Panc1 (cell line): Measurements from ENCODE around the gene SHC3. TPM values are rescaled to one million over a fixed set of nuclear protein-coding genes. Genes with fewer than 3 reads are reported as not detected.

Source experiments
- ATAC-seq: fragments of 200-7000 bp; cut with Tn5 transposase; 2 replicates; pipeline ENCODE4 v1.9.1; 2020; ENCODE audit warnings: mild to moderate bottlenecking, moderate library complexity
- BruUV-seq: library from RNA; stranded (reverse); fragments of 400-500 nt; replicated peaks from 2 replicates; lab custom pipeline; 2021; lab: Mats Ljungman, UMichigan
- CTCF ChIA-PET: fragments of 300-600 bp; sonication (Branson Sonifier 250); formaldehyde crosslinking; loops from one replicate; lab custom pipeline; 2022; ENCODE audit warnings: antibody characterized with exemption; lab: Charles Lee
- POLR2A ChIA-PET: fragments of 300-600 bp; sonication (Branson Sonifier 250); formaldehyde crosslinking; loops from one replicate; lab custom pipeline; 2022; ENCODE audit warnings: antibody characterized with exemption; lab: Charles Lee
- DNase-seq: peaks from one replicate; pipeline ENCODE4 v3.0.0-alpha.2; 2010; ENCODE audit warnings: low read depth, low spot score
- H3K27ac ChIP-seq: 2 replicates; pipeline ENCODE4 v1.5.1; 2011; ENCODE audit warnings: mild to moderate bottlenecking, low read length, inconsistent platforms
- H3K27me3 ChIP-seq: fragments of 200-500 bp; sonication (Bioruptor generic); 2 replicates; pipeline ENCODE4 v1.6.0; 2014; ENCODE audit warnings: low read length, inconsistent platforms; ENCODE audit not compliant: control insufficient read depth, insufficient read depth
- H3K36me3 ChIP-seq: fragments of 200-500 bp; sonication (Bioruptor generic); 2 replicates; pipeline ENCODE4 v1.5.1; 2014; ENCODE audit warnings: inconsistent platforms, mild to moderate bottlenecking, low read length, moderate library complexity; ENCODE audit not compliant: control insufficient read depth, insufficient read depth
- H3K4me1 ChIP-seq: 2 replicates; pipeline ENCODE4 v1.5.1; 2011; ENCODE audit warnings: inconsistent platforms, mild to moderate bottlenecking, low read length, moderate library complexity; ENCODE audit not compliant: control insufficient read depth, insufficient read depth
- H3K4me3 ChIP-seq, 2 experiments: 2 replicates each; pipeline ENCODE4 v1.5.1; 2011 to 2012; ENCODE audit warnings: low read depth in 2 of 2, low read length in 2 of 2, mild to moderate bottlenecking in 2 of 2, inconsistent platforms in 1 of 2, moderate library complexity in 1 of 2
- H3K9me3 ChIP-seq: fragments of 200-500 bp; sonication (Bioruptor generic); 2 replicates; pipeline ENCODE4 v1.5.1; 2014; ENCODE audit warnings: low read depth, mild to moderate bottlenecking, inconsistent platforms, low read length, moderate library complexity; ENCODE audit not compliant: control insufficient read depth, insufficient read depth
- CTCF ChIP-seq: fragments of 450-650 bp; IDR thresholded peaks from 2 replicates; pipeline ENCODE4 v1.5.1; 2017; ENCODE audit warnings: mild to moderate bottlenecking
- POLR2AphosphoS5 ChIP-seq: IDR thresholded peaks from 2 replicates; pipeline ENCODE4 v1.6.1; 2012; ENCODE audit warnings: mild to moderate bottlenecking, low read depth, low read length, moderate library complexity
- SIN3A ChIP-seq: IDR thresholded peaks from 2 replicates; pipeline ENCODE4 v1.6.1; 2012; ENCODE audit warnings: low read depth, mild to moderate bottlenecking, low read length, moderate library complexity, borderline replicate concordance; ENCODE audit not compliant: insufficient read depth
- TCF7L2 ChIP-seq: IDR thresholded peaks from 2 replicates; pipeline ENCODE4 v1.6.1; 2011; ENCODE audit warnings: mild to moderate bottlenecking, low read depth, low read length, inconsistent platforms
- in situ Hi-C: cut with HindIII; loops from 2 replicates; pipeline ENCODE4 v1.10.0; 2016; ENCODE audit warnings: low sequenced_read_pairs, low pct_unique_long_range_greater_than_20kb
- intact Hi-C: fragments of 100-400 bp; cut with micrococcal nuclease; formaldehyde crosslinking; loops from one replicate; pipeline ENCODE4 v1.10.0; 2022; ENCODE audit not compliant: unreplicated experiment
- total RNA-seq: library from RNA; stranded (reverse); gene quantifications from one replicate; pipeline ENCODE4 v1.2.1, GENCODE V29; 2021; ENCODE audit not compliant: unreplicated experiment
- TF ChIP-seq, protein P1 (sequence below), 2 experiments: IDR thresholded peaks; 2 replicates each; pipeline ENCODE4 v1.6.1; 2011 to 2012; ENCODE audit warnings: low read depth in 2 of 2, control low read depth in 1 of 2, low read length in 1 of 2, mild to moderate bottlenecking in 1 of 2, moderate library complexity in 1 of 2; ENCODE audit not compliant: insufficient read depth in 1 of 2

The SHC3 gene
- total RNA-seq, 1 experiment from 2014 or later: 1.7 TPM

- no peak for ATAC-seq
- in situ Hi-C loops (no loop called here), intact Hi-C loops (no loop called here)
- POLR2A ChIA-PET: no interaction called here
- TF ChIP-seq TCF7L2: no peak
- no peak for TF ChIP-seq SIN3A
- TF ChIP-seq, protein P1, sequence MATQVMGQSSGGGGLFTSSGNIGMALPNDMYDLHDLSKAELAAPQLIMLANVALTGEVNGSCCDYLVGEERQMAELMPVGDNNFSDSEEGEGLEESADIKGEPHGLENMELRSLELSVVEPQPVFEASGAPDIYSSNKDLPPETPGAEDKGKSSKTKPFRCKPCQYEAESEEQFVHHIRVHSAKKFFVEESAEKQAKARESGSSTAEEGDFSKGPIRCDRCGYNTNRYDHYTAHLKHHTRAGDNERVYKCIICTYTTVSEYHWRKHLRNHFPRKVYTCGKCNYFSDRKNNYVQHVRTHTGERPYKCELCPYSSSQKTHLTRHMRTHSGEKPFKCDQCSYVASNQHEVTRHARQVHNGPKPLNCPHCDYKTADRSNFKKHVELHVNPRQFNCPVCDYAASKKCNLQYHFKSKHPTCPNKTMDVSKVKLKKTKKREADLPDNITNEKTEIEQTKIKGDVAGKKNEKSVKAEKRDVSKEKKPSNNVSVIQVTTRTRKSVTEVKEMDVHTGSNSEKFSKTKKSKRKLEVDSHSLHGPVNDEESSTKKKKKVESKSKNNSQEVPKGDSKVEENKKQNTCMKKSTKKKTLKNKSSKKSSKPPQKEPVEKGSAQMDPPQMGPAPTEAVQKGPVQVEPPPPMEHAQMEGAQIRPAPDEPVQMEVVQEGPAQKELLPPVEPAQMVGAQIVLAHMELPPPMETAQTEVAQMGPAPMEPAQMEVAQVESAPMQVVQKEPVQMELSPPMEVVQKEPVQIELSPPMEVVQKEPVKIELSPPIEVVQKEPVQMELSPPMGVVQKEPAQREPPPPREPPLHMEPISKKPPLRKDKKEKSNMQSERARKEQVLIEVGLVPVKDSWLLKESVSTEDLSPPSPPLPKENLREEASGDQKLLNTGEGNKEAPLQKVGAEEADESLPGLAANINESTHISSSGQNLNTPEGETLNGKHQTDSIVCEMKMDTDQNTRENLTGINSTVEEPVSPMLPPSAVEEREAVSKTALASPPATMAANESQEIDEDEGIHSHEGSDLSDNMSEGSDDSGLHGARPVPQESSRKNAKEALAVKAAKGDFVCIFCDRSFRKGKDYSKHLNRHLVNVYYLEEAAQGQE (IDR thresholded peaks at IDR 0.05; ENCODE audit: insufficient read depth in 1 of 2, low read depth in 2 of 2, low read length in 1 of 2): no peak
- no peak for TF ChIP-seq POLR2AphosphoS5
- no peak for TF ChIP-seq CTCF
- H3K27ac ChIP-seq: no peak overlapping the region
- DNase-seq: no peak
- no peaks in the 10 kb centered on the region for H3K27me3 ChIP-seq
- BruUV-seq: no TSS peak
- CTCF ChIA-PET: interaction anchor here (0.6 kb wide), 1 partner anchor 24 kb away, joined by 6 read pairs; no protein-coding TSS in a partner anchor
- no peaks in the 10 kb centered on the region for H3K4me1 ChIP-seq
- H3K4me3 ChIP-seq: no peak overlapping the region
- H3K36me3 ChIP-seq: no peaks in the 10 kb centered on the region
- no peaks in the 10 kb centered on the region for H3K9me3 ChIP-seq
Observed at GRCh38 chr9:88966894-88967676, 211.5 kb downstream of the SHC3 start.

DNA sequence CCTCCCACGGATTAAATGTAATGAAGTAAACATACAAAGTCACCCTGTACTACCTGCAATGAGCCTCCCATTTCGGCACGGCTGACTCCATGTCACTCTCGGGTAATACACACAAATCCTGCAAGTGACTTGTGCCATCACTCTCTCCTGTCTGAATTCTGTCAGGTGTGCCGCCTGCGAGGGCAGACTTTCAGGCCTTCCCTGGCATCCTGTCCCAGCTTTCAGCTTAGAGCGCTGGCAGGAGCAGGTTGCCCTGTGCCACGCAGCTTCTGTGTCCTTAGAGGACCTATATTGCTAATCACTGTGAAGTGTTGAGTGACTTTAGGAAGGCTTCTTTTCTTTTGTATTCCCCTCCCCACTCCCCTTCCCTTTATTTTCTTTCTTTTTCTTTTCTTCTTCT is 213.1 kb downstream of the SHC3 start:
- Histone ChIP-seq H3K27ac (no peak overlapping the region), H3K4me3 (no peak overlapping the region), H3K9me3 (no peaks in the 10 kb centered on the region), H3K27me3 (no peaks in the 10 kb centered on the region), H3K36me3 (no peaks in the 10 kb centered on the region), H3K4me1 (no peaks in the 10 kb centered on the region)
- ChIA-PET POLR2A (no interaction called here), CTCF (no interaction called here)
- DNase-seq: no peak
- in situ Hi-C loops: no loop called here
- intact Hi-C loops: no loop called here
- no TSS peak for BruUV-seq
- ATAC-seq: no peak
- TF ChIP-seq TCF7L2 (no peak), CTCF (no peak), POLR2AphosphoS5 (no peak), SIN3A (no peak)
- TF ChIP-seq, protein P1 (IDR thresholded peaks at IDR 0.05; ENCODE audit: insufficient read depth in 1 of 2, low read depth in 2 of 2, low read length in 1 of 2): no peak
